H1 (cell line): ENCODE data around the gene SPATA13. TPM values are rescaled to one million over a fixed set of nuclear protein-coding genes. Genes with fewer than 3 reads are reported as not detected.

ENCODE experiments used
- CTCF ChIA-PET: fragments of 300-600 bp; sonication (Branson Sonifier 250); formaldehyde crosslinking; loops from one replicate; lab custom pipeline; 2021; ENCODE audit not compliant: partially characterized antibody; lab: Charles Lee
- POLR2A ChIA-PET: fragments of 300-600 bp; sonication (Branson Sonifier 250); formaldehyde crosslinking; loops from one replicate; lab custom pipeline; 2021; ENCODE audit warnings: inconsistent platforms; ENCODE audit not compliant: partially characterized antibody; lab: Charles Lee
- DNase-seq, 2 experiments: peaks; one replicate each; pipeline versions ENCODE4 v3.0.0 to v3.0.0-alpha.2; 2010 to 2022; ENCODE audit warnings: low spot score in 2 of 2, low read depth in 1 of 2, mixed read lengths in 1 of 2
- FAIRE-seq: peaks from 2 replicates; lab custom pipeline; 2011; peaks lifted over from hg19 to GRCh38; lab: Jason Lieb, UNC
- H2AFZ ChIP-seq: 2 replicates; pipeline ENCODE4 v1.8.1; 2012; ENCODE audit warnings: low read length, inconsistent platforms
- H2AK5ac ChIP-seq: 2 replicates; pipeline ENCODE4 v1.6.1; 2013; ENCODE audit warnings: low read depth, low read length
- H2BK120ac ChIP-seq: replicated peaks from 2 replicates; pipeline ENCODE3; 2013; ENCODE audit warnings: low read depth, low read length, inconsistent platforms
- H2BK12ac ChIP-seq: 2 replicates; pipeline ENCODE4 v1.6.1; 2013; ENCODE audit warnings: low read depth, low read length
- H2BK15ac ChIP-seq: 2 replicates; pipeline ENCODE4 v1.6.1; 2013; ENCODE audit warnings: low read length
- H2BK20ac ChIP-seq: 2 replicates; pipeline ENCODE4 v1.6.1; 2013; ENCODE audit warnings: low read length
- H2BK5ac ChIP-seq: 2 replicates; pipeline ENCODE4 v1.6.1; 2013; ENCODE audit warnings: low read depth, low read length
- H3K14ac ChIP-seq: 2 replicates; pipeline ENCODE4 v1.6.1; 2013; ENCODE audit warnings: inconsistent platforms; ENCODE audit not compliant: insufficient read length
- H3K18ac ChIP-seq: 2 replicates; pipeline ENCODE4 v1.6.1; 2013; ENCODE audit warnings: low read length; ENCODE audit errors: extremely low read depth
- H3K23ac ChIP-seq: 2 replicates; pipeline ENCODE4 v1.6.1; 2013; ENCODE audit warnings: inconsistent platforms; ENCODE audit not compliant: insufficient read length
- H3K23me2 ChIP-seq: 2 replicates; pipeline ENCODE4 v1.6.1; 2013; ENCODE audit warnings: low read depth, low read length
- H3K27ac ChIP-seq: 2 replicates; pipeline ENCODE4 v1.6.1; 2011; ENCODE audit warnings: low read depth, low read length, inconsistent platforms
- H3K27me3 ChIP-seq, 4 experiments: replicated peaks in 1 of 4; 1 replicate in 1 of 4; 2 replicates in 3 of 4; pipeline versions ENCODE4 v1.6.1 to v1.8.1; 2011 to 2013; ENCODE audit warnings: low read length in 3 of 4, mild to moderate bottlenecking in 3 of 4, inconsistent platforms in 2 of 4, mixed read lengths in 2 of 4, moderate library complexity in 1 of 4; ENCODE audit not compliant: control insufficient read depth in 3 of 4, insufficient read depth in 3 of 4; ENCODE audit errors: extremely low read depth in 1 of 4
- H3K36me3 ChIP-seq, 4 experiments: 2 replicates each; pipeline versions ENCODE4 v1.6.1 to v1.8.1; 2011 to 2013; ENCODE audit warnings: mild to moderate bottlenecking in 4 of 4, low read length in 3 of 4, moderate library complexity in 2 of 4, control low read depth in 1 of 4, inconsistent platforms in 1 of 4; ENCODE audit not compliant: insufficient read depth in 4 of 4, control insufficient read depth in 2 of 4
- H3K4ac ChIP-seq: replicated peaks from 2 replicates; pipeline ENCODE3; 2013; ENCODE audit warnings: low read length, low read depth, mixed read lengths, inconsistent platforms; ENCODE audit not compliant: insufficient read length
- H3K4me1 ChIP-seq, 4 experiments: replicated peaks in 1 of 4; 1 replicate in 1 of 4; 2 replicates in 3 of 4; pipeline versions ENCODE4 v1.6.1 to v1.8.1; 2011 to 2013; ENCODE audit warnings: low read length in 3 of 4, inconsistent platforms in 2 of 4, mixed read lengths in 1 of 4; ENCODE audit not compliant: insufficient read depth in 4 of 4, control insufficient read depth in 3 of 4
- H3K4me2 ChIP-seq, 2 experiments: 2 replicates each; pipeline versions ENCODE4 v1.6.1 to v1.8.1; 2011 to 2013; ENCODE audit warnings: low read depth in 2 of 2, low read length in 2 of 2, control low read depth in 1 of 2, inconsistent platforms in 1 of 2, mild to moderate bottlenecking in 1 of 2; ENCODE audit not compliant: insufficient read depth in 1 of 2
- H3K4me3 ChIP-seq, 4 experiments: fragments of 200-600, 300-600 bp in 1 of 4; sonication (generic), shearing (Covaris generic), sonication (Bioruptor Twin) in 1 of 4; 2 replicates each; pipeline versions ENCODE4 v1.5.1 to v1.8.1; 2011 to 2016; ENCODE audit warnings: low read length in 4 of 4, low read depth in 3 of 4, control low read depth in 2 of 4, inconsistent platforms in 2 of 4, mild to moderate bottlenecking in 2 of 4, mixed read lengths in 1 of 4, moderate library complexity in 1 of 4; ENCODE audit not compliant: insufficient read depth in 2 of 4; ENCODE audit errors: extremely low read depth in 1 of 4
- H3K56ac ChIP-seq: replicated peaks from 2 replicates; pipeline ENCODE3; 2013; ENCODE audit warnings: low read depth, mild to moderate bottlenecking, mixed read lengths, low read length, inconsistent platforms; ENCODE audit not compliant: insufficient read length
- H3K79me1 ChIP-seq: 2 replicates; pipeline ENCODE4 v1.6.1; 2013; ENCODE audit warnings: low read depth, low read length, control low read depth
- H3K79me2 ChIP-seq, 2 experiments: 2 replicates each; pipeline versions ENCODE4 v1.6.1 to v1.8.1; 2012 to 2013; ENCODE audit warnings: low read length in 2 of 2, mild to moderate bottlenecking in 2 of 2, inconsistent platforms in 1 of 2; ENCODE audit not compliant: insufficient read depth in 2 of 2, control insufficient read depth in 1 of 2
- H3K9ac ChIP-seq, 4 experiments: replicated peaks in 1 of 4; 1 replicate in 1 of 4; 2 replicates in 3 of 4; pipeline versions ENCODE4 v1.6.1 to v1.8.1; 2011 to 2013; ENCODE audit warnings: low read depth in 3 of 4, low read length in 3 of 4, control low read depth in 2 of 4, mild to moderate bottlenecking in 2 of 4, moderate library complexity in 2 of 4, inconsistent platforms in 1 of 4; ENCODE audit errors: extremely low read depth in 1 of 4
- H3K9me3 ChIP-seq, 2 experiments: 2 replicates each; pipeline versions ENCODE4 v1.6.1 to v1.8.1; 2012 to 2013; ENCODE audit warnings: mild to moderate bottlenecking in 2 of 2, moderate library complexity in 2 of 2, control low read depth in 1 of 2, inconsistent platforms in 1 of 2, low read depth in 1 of 2, low read length in 1 of 2, mixed read lengths in 1 of 2; ENCODE audit not compliant: insufficient read depth in 2 of 2
- H4K20me1 ChIP-seq, 2 experiments: replicated peaks in 1 of 2; 2 replicates each; pipeline versions ENCODE3 to v1.8.1; 2011 to 2013; ENCODE audit warnings: inconsistent platforms in 2 of 2, low read length in 2 of 2, mild to moderate bottlenecking in 1 of 2; ENCODE audit not compliant: insufficient read depth in 2 of 2, control insufficient read depth in 1 of 2
- H4K5ac ChIP-seq: 2 replicates; pipeline ENCODE4 v1.6.1; 2013; ENCODE audit warnings: low read length, low read depth, mixed read lengths, inconsistent platforms; ENCODE audit not compliant: insufficient read length
- H4K8ac ChIP-seq: 2 replicates; pipeline ENCODE4 v1.8.0; 2013; ENCODE audit warnings: mild to moderate bottlenecking, moderate library complexity, low read length, inconsistent platforms; ENCODE audit not compliant: insufficient read depth; ENCODE audit errors: extremely low read depth
- H4K91ac ChIP-seq: replicated peaks from 2 replicates; pipeline ENCODE3; 2013; ENCODE audit warnings: low read length, mixed read lengths, inconsistent platforms; ENCODE audit not compliant: insufficient read length
- ASH2L ChIP-seq: fragments of 200-600, 300-600 bp; sonication (generic); IDR thresholded peaks from one replicate; pipeline ENCODE4 v1.7.1; 2017; ENCODE audit warnings: low read length
- POLR2A ChIP-seq, 2 experiments: IDR thresholded peaks; 1 replicate in 1 of 2; 2 replicates in 1 of 2; pipeline ENCODE4 v1.6.1; 2011; ENCODE audit warnings: low read depth in 2 of 2, low read length in 2 of 2, mild to moderate bottlenecking in 2 of 2; ENCODE audit errors: control extremely low read depth in 1 of 2
- SP4 ChIP-seq: IDR thresholded peaks from 2 replicates; pipeline ENCODE4 v1.6.1; 2012; ENCODE audit warnings: low read length, inconsistent platforms
- SRF ChIP-seq: IDR thresholded peaks from 2 replicates; pipeline ENCODE4 v1.6.1; 2011; ENCODE audit warnings: mild to moderate bottlenecking, low read depth, low read length, moderate library complexity
- WGBS, 2 experiments: shearing (Covaris generic) in 1 of 2; methylation state at CpG; one replicate each; pipeline versions ENCODE4 v1.1.6 to v1.1.7; 2013 to 2015; ENCODE audit warnings: low lambda C conversion rate in 2 of 2, mixed read lengths in 2 of 2, inconsistent platforms in 1 of 2, low coverage in 1 of 2, missing lambda C conversion rate in 1 of 2; ENCODE audit not compliant: insufficient replicate concordance in 2 of 2, insufficient coverage in 1 of 2, insufficient read length in 1 of 2; ENCODE audit errors: extremely low coverage in 1 of 2, missing lambda C conversion rate in 1 of 2; 5-methylcytosine and 5-hydroxymethylcytosine counted together
- polyA plus RNA-seq, 7 experiments: library from polyadenylated mRNA; depleted of rRNA in 3 of 7; stranded (reverse) in 5 of 7; unstranded in 2 of 7; fragments of >200 nt in 5 of 7; fragments of 200-250 nt in 2 of 7; gene quantifications; 1 replicate in 5 of 7; 2 replicates in 1 of 7; 4 replicates in 1 of 7; pipeline versions ENCODE4 v1.2.1 to v1.2.3, GENCODE V29; 2011 to 2013; ENCODE audit warnings: missing spikeins in 2 of 7, mixed read lengths in 2 of 7
- total RNA-seq: library from RNA; stranded (reverse); fragmentation: NEBNext Ultra II Directional; extraction: Animal tissue kit (Norgen Biotek cat#: 25700); gene quantifications from 2 replicates; pipeline ENCODE4 v1.2.1, GENCODE V29; 2021

Gene SPATA13
- total and polyA plus RNA-seq, 2 of the 8 experiments (the other 6 are each of a cell fraction or from before 2014, with no cell fraction given) = 12.6 to 30.9 TPM

GRCh38 chr13:24122569-24122968, 38.0 kb upstream of the SPATA13 start:
- no peak overlapping the region for H2BK120ac ChIP-seq
- no peak overlapping the region for H3K56ac ChIP-seq
- H3K23me2 ChIP-seq = no peaks in the 10 kb centered on the region
- no peak overlapping the region for H3K23ac ChIP-seq
- H3K9me3 ChIP-seq = no peaks in the 10 kb centered on the region
- no peak overlapping the region for H3K27ac ChIP-seq
- no peaks in the 10 kb centered on the region for H3K36me3 ChIP-seq
- FAIRE-seq = no peak
- ChIA-PET POLR2A (no interaction called here), CTCF (no interaction called here)
- no peak overlapping the region for H3K18ac ChIP-seq
- no peak overlapping the region for H2BK12ac ChIP-seq
- no peak overlapping the region for H3K9ac ChIP-seq
- H3K27me3 ChIP-seq = no peaks in the 10 kb centered on the region
- H2BK15ac ChIP-seq = no peak overlapping the region
- no peak overlapping the region for H2AK5ac ChIP-seq
- H3K4me1 ChIP-seq = peaks cover 0 to 10% (median 7%) of the 10 kb centered on the region in 4 experiments; a peak in 5 of 7 replicates
- H2BK5ac ChIP-seq = no peak overlapping the region
- no peak overlapping the region for H3K14ac ChIP-seq
- H3K79me2 ChIP-seq = no peaks in the 10 kb centered on the region
- H3K4me2 ChIP-seq = no peak overlapping the region
- no peak overlapping the region for H4K5ac ChIP-seq
- 85% methylated on average over 5 of the region's 5 CpGs; no CpG with 5 or more reads in 1 of the 2 experiments for WGBS, 2 experiments
- no peak overlapping the region for H4K91ac ChIP-seq
- no peak overlapping the region for H4K8ac ChIP-seq
- no peaks in the 10 kb centered on the region for H3K79me1 ChIP-seq
- no peaks in the 10 kb centered on the region for H4K20me1 ChIP-seq
- no peak overlapping the region for H3K4ac ChIP-seq
- H3K4me3 ChIP-seq = no peak overlapping the region
- no peak overlapping the region for H2AFZ ChIP-seq
- no peak for DNase-seq
- no peak overlapping the region for H2BK20ac ChIP-seq
- TF ChIP-seq ASH2L (no peak), POLR2A (IDR thresholded peaks at IDR 0.05; ENCODE audit: control extremely low read depth in 1 of 2, low read depth in 2 of 2, low read length in 2 of 2) (no peak), SP4 (no peak), SRF (no peak)
